ENCODE data around the gene INVS. TPM values are rescaled to one million over a fixed set of nuclear protein-coding genes. Genes with fewer than 3 reads are reported as not detected.

Gene INVS
- total RNA-seq, 2 experiments from 2014 or later, result 18.0 to 20.4 TPM

DNA sequence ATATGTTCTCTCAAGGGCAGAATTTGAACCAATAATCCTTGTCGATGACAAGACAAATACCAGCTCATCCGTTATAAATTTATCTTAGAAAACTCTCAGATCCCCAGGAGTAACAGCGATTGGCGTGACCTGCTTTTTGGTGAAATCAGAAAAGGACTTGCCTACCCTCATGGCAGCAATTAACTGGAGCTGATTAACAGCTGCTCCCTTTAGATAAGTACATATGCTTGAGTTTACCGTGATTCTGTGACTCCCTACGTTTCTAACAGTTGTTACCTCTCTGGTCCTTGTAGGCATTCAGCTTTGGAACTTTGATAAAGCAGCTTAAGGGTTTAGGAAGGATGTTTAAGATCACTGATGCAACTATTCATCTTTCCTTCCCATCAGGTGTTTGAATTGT, 2.6 kb downstream of the INVS start:
- no peaks in the 10 kb centered on the region for H3K27me3 Mint-ChIP-seq
- ChIA-PET CTCF (interaction anchor here (1.3 to 1.8 kb wide), 2 partner anchors 12 to 115 kb away, joined by 3 to 6 read pairs; no protein-coding TSS in a partner anchor), POLR2A (no interaction called here)
- H3K9me3 Mint-ChIP-seq, result no peaks in the 10 kb centered on the region
- peaks cover 18% of the 10 kb centered on the region for H3K36me3 Mint-ChIP-seq (ENCODE audit: low read depth)
- ATAC-seq (no peak), DNase-seq (no peak)
- H3K27ac Mint-ChIP-seq, result no peak overlapping the region
- peaks cover 22% of the 10 kb centered on the region for H3K4me1 Mint-ChIP-seq (ENCODE audit: low read depth)
- intact Hi-C loops (cut with micrococcal nuclease), result no loop called here
- TF ChIP-seq, protein P1, sequence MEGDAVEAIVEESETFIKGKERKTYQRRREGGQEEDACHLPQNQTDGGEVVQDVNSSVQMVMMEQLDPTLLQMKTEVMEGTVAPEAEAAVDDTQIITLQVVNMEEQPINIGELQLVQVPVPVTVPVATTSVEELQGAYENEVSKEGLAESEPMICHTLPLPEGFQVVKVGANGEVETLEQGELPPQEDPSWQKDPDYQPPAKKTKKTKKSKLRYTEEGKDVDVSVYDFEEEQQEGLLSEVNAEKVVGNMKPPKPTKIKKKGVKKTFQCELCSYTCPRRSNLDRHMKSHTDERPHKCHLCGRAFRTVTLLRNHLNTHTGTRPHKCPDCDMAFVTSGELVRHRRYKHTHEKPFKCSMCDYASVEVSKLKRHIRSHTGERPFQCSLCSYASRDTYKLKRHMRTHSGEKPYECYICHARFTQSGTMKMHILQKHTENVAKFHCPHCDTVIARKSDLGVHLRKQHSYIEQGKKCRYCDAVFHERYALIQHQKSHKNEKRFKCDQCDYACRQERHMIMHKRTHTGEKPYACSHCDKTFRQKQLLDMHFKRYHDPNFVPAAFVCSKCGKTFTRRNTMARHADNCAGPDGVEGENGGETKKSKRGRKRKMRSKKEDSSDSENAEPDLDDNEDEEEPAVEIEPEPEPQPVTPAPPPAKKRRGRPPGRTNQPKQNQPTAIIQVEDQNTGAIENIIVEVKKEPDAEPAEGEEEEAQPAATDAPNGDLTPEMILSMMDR (IDR thresholded peaks at IDR 0.05), result no peak
- no peak overlapping the region for H3K4me3 Mint-ChIP-seq

DNA sequence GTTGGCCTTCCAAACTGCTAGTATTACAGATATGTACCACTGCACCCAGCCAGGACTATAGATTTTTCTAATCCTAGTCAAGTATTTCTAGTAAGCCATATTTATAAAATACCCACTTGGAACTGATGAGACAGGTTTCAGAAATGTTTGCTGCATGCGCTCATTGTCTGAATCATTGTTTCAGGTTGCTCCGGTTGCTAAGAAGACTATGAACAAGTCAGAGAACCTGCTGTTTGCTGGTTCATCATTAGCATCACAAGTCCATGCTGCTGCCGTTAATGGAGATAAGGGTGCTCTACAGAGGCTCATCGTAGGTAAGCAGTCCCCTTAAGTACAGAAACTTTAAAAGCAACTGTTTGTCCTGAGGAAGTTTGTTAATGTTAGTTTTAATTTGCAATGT, 5.3 kb downstream of the INVS start:
- DNase-seq, result no peak
- ChIA-PET POLR2A (no interaction called here), CTCF (interaction anchor here (1.3 kb wide), 1 partner anchor 76 kb away, joined by 3 read pairs; no protein-coding TSS in a partner anchor)
- Mint-ChIP-seq H3K4me3 (no peak overlapping the region), H3K9me3 (no peaks in the 10 kb centered on the region), H3K4me1 (ENCODE audit: low read depth) (peaks cover 14% of the 10 kb centered on the region), H3K27me3 (no peaks in the 10 kb centered on the region), H3K27ac (no peak overlapping the region), H3K36me3 (ENCODE audit: low read depth) (peaks cover 22% of the 10 kb centered on the region)
- TF ChIP-seq, protein P1 (IDR thresholded peaks at IDR 0.05), result no peak
- no peak for ATAC-seq
- intact Hi-C loops (cut with micrococcal nuclease), result no loop called here

DNA sequence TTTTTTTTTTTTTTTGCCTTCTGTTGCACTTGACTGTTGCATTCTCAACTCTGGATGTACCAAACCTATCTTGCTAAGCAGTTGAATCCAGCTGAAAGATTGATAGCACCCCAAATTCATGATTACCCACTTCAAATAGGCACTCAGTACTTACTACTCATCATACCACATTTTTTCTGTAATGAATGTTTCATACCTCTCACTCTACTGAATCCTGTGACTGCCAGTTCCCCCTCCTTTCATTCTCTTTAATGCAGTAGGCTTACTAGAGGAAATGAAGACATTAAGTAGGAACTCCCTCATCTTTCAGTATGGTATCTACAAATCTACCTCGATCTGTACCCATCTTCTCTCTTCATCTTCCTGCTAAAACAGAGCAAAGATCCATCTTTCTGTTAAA, 6.8 kb downstream of the INVS start:
- Mint-ChIP-seq H3K27ac (no peak overlapping the region), H3K9me3 (no peaks in the 10 kb centered on the region), H3K4me3 (no peak overlapping the region), H3K4me1 (ENCODE audit: low read depth) (peaks cover 9% of the 10 kb centered on the region), H3K27me3 (no peaks in the 10 kb centered on the region), H3K36me3 (ENCODE audit: low read depth) (peaks cover 24% of the 10 kb centered on the region)
- CTCF ChIA-PET, result interaction anchor here (1.3 kb wide), 1 partner anchor 78 kb away, joined by 3 read pairs; no protein-coding TSS in a partner anchor
- TF ChIP-seq, protein P1 (IDR thresholded peaks at IDR 0.05), result no peak
- DNase-seq (no peak), ATAC-seq (peak; percentile 75)
- POLR2A ChIA-PET, result no interaction called here
- intact Hi-C loops (cut with micrococcal nuclease), result no loop called here

DNA sequence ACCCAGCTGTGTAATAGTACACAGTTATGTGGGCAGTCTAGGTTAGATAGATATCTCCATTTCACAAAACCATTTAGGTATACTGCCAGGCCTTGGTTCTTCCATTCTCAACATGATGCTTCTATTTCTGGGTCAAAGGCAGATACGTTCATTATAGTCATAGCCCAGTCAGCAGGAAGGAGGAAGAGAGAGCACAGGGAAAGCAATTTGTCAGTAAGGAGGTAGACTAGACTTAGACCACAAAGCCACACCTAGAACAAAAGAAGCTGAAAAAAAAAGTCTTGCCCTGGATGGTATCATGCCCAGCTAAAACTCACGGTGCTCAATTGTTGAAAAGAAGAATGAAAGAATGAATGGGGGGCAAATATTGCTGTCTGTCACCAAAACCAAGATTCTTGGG, 7.6 kb downstream of the INVS start:
- Mint-ChIP-seq H3K27me3 (no peaks in the 10 kb centered on the region), H3K4me1 (ENCODE audit: low read depth) (peaks cover 7% of the 10 kb centered on the region), H3K36me3 (ENCODE audit: low read depth) (peaks cover 24% of the 10 kb centered on the region), H3K4me3 (no peak overlapping the region), H3K9me3 (no peaks in the 10 kb centered on the region), H3K27ac (no peak overlapping the region)
- DNase-seq (no peak), ATAC-seq (no peak)
- intact Hi-C loops (cut with micrococcal nuclease), result no loop called here
- TF ChIP-seq, protein P1 (IDR thresholded peaks at IDR 0.05), result no peak
- ChIA-PET CTCF (no interaction called here), POLR2A (no interaction called here)

DNA sequence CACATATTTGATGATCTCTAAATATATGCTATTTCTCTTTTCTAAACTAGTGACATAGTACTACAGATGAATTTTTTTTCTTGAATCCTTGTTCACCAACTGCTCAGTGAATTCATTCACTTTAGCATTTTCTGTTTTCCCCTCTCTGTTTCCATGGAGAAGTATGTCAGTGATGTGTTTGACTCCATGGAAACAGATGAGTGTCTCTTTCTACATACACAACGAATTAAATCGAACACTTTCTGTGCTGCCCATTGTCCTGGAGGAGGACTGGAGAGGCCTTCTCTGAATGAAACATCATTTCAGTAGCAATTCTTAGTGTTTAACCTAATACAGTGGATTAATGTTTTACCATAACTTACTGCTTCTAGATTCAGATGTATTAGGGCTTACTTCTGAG, 9.5 kb downstream of the INVS start:
- Mint-ChIP-seq H3K27me3 (no peaks in the 10 kb centered on the region), H3K36me3 (ENCODE audit: low read depth) (peaks cover 20% of the 10 kb centered on the region), H3K9me3 (no peaks in the 10 kb centered on the region), H3K4me3 (no peak overlapping the region), H3K4me1 (ENCODE audit: low read depth) (peaks cover 8% of the 10 kb centered on the region), H3K27ac (no peak overlapping the region)
- DNase-seq (no peak), ATAC-seq (no peak)
- intact Hi-C loops (cut with micrococcal nuclease), result no loop called here
- POLR2A ChIA-PET, result no interaction called here
- TF ChIP-seq, protein P1 (IDR thresholded peaks at IDR 0.05), result no peak
- CTCF ChIA-PET, result no interaction called here

All from activated CD8-positive, alpha-beta T cell treated with anti-CD3 and anti-CD28 coated beads for 36 hours (primary cell).